ENCODE measurements around the gene KRT28. TPM values are rescaled to one million over a fixed set of nuclear protein-coding genes. Genes with fewer than 3 reads are reported as not detected.

Gene KRT28
- total and polyA plus RNA-seq, 2 experiments from 2014 or later = not detected

- TF ChIP-seq REST (IDR thresholded peaks at IDR 0.05; ENCODE audit: unreplicated experiment) (no peak), ZNF331 (CRISPR knock-in tag; IDR thresholded peaks at IDR 0.05; ENCODE audit: low read depth) (no peak)
These were observed 14.0 kb upstream of the KRT28 start (continued) for GRCh38 chr17:40813804-40814203.

DNA sequence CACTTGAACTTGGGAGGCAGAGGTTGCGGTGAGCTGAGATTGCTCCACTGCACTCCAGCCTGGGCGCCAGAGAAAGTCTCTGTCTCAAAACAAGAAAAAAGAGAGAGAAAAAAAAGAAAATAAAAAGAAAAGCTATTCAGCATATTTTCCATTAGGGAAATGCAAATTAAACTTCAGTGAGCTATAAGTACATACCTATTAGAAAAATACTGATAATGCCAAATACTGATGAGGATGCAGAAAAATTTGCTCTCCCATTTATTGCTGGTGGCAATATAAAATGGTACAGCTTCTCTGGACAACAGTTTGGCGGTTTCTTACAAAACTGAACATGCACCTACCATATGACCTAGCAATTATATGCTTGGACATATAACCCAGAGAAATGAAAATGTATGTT lies 12.9 kb upstream of the KRT28 start:
- Mint-ChIP-seq H3K4me1 (no peaks in the 10 kb centered on the region), H3K9me3 (no peaks in the 10 kb centered on the region; the same call in 2 of the 3 replicates), H3K27ac (no peak overlapping the region), H3K36me3 (ENCODE audit: low read depth) (peaks cover 8% of the 10 kb centered on the region; the same call in 2 of the 3 replicates), H3K4me3 (no peak overlapping the region), H3K27me3 (ENCODE audit: insufficient read depth, low read depth, poor library complexity) (no peaks in the 10 kb centered on the region)
- Histone ChIP-seq H4K20me1 (replicated peaks; ENCODE audit: insufficient read depth) (no peaks in the 10 kb centered on the region), H3K79me2 (replicated peaks; ENCODE audit: insufficient read depth) (no peaks in the 10 kb centered on the region), H3K4me2 (no peak overlapping the region), H3K36me3 (ENCODE audit: insufficient read depth) (peaks cover 5% of the 10 kb centered on the region; the same call in 1 of the 2 replicates), H3K27me3 (ENCODE audit: insufficient read depth) (peaks cover 30% of the 10 kb centered on the region; the same call in 1 of the 2 replicates), H3K9me2 (ENCODE audit: insufficient read depth) (no peaks in the 10 kb centered on the region), H3K4me1 (ENCODE audit: insufficient read depth) (no peaks in the 10 kb centered on the region), H3K4me3 (no peak overlapping the region), H3F3A (replicated peaks; ENCODE audit: low read depth) (no peaks in the 10 kb centered on the region), H2AFZ (no peak overlapping the region), H3K27ac (ENCODE audit: low read depth) (no peak overlapping the region)
- no peak for DNase-seq (ENCODE audit: low spot score)
- no peak for ATAC-seq
- TF ChIP-seq POLR2AphosphoS5 (IDR thresholded peaks at IDR 0.05; ENCODE audit: low read depth) (no peak), STAT1 (IDR thresholded peaks at IDR 0.05; ENCODE audit: unreplicated experiment) (no peak), NANOG (IDR thresholded peaks at IDR 0.05; ENCODE audit: borderline replicate concordance) (no peak), ZNF114 (CRISPR knock-in tag; IDR thresholded peaks at IDR 0.05) (no peak), CREB1 (CRISPR knock-in tag; IDR thresholded peaks at IDR 0.05; ENCODE audit: low read depth) (no peak), JUNB (IDR thresholded peaks at IDR 0.05; ENCODE audit: unreplicated experiment) (no peak), ZNF331 (CRISPR knock-in tag; IDR thresholded peaks at IDR 0.05; ENCODE audit: low read depth) (no peak), EZH2phosphoT487 (IDR thresholded peaks at IDR 0.05; ENCODE audit: unreplicated experiment) (no peak), REST (IDR thresholded peaks at IDR 0.05; ENCODE audit: unreplicated experiment) (no peak), EZH2 (IDR thresholded peaks at IDR 0.05; ENCODE audit: low read depth, unreplicated experiment) (no peak)
- TF ChIP-seq, protein P1, sequence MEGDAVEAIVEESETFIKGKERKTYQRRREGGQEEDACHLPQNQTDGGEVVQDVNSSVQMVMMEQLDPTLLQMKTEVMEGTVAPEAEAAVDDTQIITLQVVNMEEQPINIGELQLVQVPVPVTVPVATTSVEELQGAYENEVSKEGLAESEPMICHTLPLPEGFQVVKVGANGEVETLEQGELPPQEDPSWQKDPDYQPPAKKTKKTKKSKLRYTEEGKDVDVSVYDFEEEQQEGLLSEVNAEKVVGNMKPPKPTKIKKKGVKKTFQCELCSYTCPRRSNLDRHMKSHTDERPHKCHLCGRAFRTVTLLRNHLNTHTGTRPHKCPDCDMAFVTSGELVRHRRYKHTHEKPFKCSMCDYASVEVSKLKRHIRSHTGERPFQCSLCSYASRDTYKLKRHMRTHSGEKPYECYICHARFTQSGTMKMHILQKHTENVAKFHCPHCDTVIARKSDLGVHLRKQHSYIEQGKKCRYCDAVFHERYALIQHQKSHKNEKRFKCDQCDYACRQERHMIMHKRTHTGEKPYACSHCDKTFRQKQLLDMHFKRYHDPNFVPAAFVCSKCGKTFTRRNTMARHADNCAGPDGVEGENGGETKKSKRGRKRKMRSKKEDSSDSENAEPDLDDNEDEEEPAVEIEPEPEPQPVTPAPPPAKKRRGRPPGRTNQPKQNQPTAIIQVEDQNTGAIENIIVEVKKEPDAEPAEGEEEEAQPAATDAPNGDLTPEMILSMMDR (conservative IDR thresholded peaks at IDR 0.05; ENCODE audit: low read depth in 2 of 2) = no peak
- TF ChIP-seq, protein P2, sequence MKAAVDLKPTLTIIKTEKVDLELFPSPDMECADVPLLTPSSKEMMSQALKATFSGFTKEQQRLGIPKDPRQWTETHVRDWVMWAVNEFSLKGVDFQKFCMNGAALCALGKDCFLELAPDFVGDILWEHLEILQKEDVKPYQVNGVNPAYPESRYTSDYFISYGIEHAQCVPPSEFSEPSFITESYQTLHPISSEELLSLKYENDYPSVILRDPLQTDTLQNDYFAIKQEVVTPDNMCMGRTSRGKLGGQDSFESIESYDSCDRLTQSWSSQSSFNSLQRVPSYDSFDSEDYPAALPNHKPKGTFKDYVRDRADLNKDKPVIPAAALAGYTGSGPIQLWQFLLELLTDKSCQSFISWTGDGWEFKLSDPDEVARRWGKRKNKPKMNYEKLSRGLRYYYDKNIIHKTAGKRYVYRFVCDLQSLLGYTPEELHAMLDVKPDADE (IDR thresholded peaks at IDR 0.05) = no peak

All from GM23338 (cell line).